HG02610 (cell line): ENCODE measurements around the gene COL2A1.
"Not testable (repeated sequence)": the region's sequence is repeated elsewhere in the genome, so short reads cannot be mapped to it uniquely, and the experiment has no call there.

Experiments
- ATAC-seq: cut with Tn5 transposase; IDR thresholded peaks from one replicate; pipeline ENCODE4 v1.9.1; 2021; ENCODE audit warnings: mild to moderate bottlenecking, moderate library complexity; ENCODE audit not compliant: unreplicated experiment

COL2A1 gene

DNA sequence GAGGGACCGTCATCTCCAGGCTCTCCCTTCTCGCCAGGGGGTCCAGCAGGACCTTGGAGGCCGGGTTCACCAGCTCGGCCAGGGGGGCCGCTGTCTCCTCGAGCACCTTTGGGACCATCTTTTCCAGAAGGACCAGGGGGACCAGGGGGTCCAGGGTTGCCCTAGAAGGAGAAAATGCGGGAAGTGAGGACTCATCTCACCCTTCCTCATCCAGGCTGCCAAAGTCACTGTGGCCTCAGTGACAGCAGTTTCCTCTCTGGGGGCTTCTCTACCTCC is 25.7 kb downstream of the COL2A1 start:
- ATAC-seq, result no peak

GRCh38 chr12:47977772-47978597 is 26.3 kb downstream of the COL2A1 start:
- no peak for ATAC-seq

DNA sequence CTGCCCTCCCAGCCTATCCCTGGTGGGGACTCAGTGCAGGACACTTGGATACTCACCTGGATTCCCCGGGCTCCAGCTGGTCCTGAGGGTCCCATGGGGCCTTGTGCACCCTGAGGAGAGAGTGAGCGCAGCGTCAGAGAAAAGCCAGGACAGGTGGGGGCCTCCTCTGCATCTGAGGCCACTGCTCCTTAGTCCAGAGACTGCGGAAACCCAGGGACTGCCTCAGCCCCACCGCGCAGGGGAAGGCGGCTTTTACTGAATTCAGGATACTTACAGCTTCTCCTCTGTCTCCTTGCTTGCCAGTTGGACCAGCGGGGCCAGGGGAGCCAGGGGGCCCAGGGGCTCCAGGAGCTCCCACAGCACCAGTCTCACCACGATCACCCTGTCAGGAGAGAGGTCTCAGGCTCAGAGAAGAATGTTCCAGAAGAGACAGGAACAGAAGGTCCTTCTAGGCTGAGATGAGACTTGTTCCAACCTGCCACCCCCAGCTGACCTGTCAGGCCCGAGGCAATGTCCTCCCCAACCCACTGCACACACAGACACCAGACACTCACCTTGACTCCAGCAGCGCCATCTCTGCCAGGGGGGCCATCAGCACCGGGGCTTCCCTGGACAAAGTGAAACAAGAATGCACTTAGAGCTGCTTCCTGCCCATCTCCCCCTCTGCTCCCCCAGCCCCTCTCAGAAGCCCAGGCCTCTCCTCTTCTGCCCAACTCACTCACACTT is 27.1 kb downstream of the COL2A1 start:
- no peak for ATAC-seq

DNA sequence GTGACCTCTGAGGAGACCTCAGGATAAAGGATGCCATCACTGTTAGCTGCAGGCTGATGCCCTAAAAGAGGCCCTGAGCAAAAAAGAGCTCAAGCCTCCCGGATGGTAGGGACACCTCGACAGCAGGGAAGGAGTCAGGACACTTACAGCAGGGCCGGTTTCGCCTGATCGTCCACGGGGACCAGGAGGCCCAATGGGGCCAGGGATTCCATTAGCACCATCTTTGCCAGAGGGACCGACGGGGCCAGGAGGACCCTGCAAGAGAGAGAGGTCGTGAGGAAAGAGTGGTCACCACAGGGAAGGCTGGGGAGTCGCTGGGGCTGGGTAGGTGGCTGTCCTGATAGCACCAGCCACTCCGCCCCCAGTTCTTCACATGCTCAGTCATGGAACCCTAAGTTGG is 28.5 kb downstream of the COL2A1 start:
- no peak for ATAC-seq

GRCh38 chr12:47975036-47975620 is 29.1 kb downstream of the COL2A1 start:
- no peak for ATAC-seq

DNA sequence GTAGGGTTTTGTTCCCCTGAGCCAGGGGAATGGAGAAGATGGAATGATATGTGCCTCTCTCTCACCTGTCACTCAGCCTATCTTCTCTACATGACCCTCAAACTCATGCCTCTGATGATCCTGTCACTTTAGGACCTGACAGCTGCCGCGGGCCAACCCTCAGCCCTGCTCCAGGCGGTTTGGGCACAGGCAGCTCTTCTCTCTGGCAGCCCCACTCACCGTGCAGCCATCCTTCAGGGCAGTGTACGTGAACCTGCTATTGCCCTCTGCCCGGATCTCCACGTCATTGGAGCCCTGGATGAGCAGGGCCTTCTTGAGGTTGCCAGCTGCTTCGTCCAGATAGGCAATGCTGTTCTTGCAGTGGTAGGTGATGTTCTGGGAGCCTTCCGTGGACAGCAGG is 30.4 kb downstream of the COL2A1 start:
- ATAC-seq, result no peak

DNA sequence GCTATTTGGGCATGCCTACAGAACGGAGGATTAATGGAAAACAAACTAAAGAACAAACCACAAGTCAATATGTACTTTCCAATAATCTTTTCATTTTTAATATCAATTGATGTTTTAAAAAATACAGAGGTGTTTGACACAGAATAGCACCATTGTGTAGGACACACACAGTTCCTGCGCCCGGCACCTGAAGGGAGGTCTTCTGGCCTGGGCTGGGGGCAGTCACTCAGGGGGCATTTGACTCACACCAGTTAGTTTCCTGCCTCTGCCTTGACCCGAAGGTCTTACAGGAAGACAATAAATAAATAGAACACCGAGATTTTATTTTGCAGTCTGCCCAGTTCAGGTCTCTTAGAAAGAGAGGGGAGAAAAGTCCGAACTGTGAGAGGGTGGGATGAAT is 31.4 kb downstream of the COL2A1 start:
- no peak for ATAC-seq

DNA sequence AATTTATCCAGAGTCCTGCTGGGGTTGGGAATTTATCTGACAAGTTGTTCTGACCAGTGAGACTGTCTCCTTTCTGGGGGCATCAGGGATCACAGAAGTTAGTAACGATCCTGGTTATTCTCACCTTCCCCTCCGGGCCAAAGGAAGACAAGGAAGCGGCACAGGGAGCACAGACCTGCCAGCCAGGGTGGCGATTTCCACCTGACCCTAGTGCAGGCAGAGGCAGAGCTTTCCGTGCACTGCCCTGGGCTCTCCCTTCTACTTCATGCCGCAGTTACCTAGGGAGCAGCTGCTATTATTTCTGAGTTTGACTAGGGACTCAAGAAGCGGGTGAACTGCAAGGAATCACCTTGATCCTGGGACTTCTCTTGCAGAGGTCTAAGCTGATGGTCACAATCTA is 33.4 kb downstream of the COL2A1 start:
- no peak for ATAC-seq

DNA sequence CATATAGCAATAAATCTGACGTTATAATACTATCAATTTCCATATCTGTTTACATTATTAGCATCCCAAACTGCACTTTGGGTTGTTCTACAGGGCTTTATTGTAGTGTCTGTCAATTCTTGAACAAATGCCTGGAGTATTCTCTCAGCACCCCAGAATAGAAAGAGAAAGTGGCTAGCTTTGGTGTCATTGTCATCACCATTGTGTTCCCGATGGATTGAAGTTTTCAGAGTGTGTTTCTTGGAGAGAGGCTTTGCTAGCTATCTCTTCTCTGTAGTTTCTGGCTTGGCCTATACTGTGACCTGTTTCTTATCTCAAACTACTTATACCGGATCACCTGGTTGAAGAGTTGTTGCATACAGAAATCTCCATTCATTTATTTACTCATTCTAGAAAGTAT is 34.4 kb downstream of the COL2A1 start:
- ATAC-seq, result no peak

DNA sequence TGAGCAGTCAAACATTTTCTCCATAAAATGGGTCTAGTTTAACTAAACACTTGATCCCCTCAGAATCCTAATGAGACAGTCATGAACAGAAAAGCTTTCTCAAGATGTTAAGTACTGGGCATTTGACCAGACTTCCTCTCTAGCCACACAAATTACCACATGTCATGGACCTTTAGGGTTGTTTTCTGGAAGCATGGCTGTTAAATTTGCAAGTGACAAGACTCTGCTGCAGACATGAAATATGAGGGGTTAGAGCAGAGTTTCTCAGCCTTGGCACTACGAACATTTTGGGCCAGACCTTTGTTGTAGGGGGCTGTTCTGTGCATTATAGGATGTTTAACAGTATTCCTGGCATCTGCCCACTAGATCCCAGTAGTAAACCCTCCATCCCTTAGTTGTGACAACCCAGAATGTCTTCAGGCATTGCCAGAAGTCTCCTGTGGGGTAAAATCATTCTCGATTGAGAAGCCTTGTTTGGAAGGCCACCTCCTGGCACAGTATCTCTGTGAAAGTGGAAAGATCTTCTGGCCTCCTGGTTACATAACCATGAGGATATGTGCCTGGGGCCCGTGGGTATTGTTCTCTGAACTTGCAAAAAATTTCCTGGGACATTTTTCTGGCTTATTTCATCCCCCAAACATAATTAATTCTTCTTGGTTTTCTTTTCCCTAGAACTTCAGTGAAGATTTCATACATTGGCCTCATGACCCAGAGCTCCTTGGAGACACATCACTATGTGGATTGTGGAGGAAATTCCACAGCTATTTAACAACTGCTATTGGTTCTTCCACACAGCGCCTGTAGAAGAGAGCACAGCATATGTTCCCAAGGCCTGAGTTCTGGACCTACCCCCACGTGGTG is 36.6 kb downstream of the COL2A1 start:
- ATAC-seq, result no peak

- ATAC-seq, result no peak
Measured at GRCh38 chr12:47965581-47965980, 38.7 kb downstream of the COL2A1 start.

DNA sequence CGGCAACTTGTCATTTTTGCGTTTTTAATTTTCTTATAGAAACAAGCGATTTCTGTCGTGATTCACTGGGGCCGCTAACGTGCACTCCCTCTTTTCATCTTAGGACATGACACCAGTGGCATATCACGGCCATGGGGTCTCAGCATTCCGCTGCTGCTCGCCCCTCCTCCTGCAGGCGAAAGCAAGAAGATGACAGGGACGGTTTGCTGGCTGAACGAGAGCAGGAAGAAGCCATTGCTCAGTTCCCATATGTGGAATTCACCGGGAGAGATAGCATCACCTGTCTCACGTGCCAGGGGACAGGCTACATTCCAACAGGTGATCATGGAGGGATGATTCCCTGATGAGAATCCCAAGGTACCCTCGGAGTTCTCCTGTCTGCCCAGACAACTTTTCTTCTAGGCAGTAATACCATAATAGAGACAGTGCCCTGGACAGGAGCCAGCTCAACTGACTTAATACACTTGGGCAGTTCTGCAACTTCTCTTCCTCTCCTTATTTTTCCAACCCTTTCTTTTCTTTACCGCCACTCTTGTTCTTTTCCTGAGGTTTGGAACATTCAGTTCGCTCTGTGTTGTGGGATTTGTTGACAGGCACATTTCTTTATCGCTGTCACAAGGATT is 40.1 kb downstream of the COL2A1 start:
- ATAC-seq, result no peak

GRCh38 chr12:47963340-47964040 is 40.8 kb downstream of the COL2A1 start, which contains the start of gene TMEM106C:
Gene TMEM106C (plus strand): TSS chr12:47963596. CDS start chr12:47964237, 641 bp downstream.
- ATAC-seq, result peak; percentile 90

- ATAC-seq, result no peak
Measured at GRCh38 chr12:47962198-47962597, 42.1 kb downstream of the COL2A1 start.

DNA sequence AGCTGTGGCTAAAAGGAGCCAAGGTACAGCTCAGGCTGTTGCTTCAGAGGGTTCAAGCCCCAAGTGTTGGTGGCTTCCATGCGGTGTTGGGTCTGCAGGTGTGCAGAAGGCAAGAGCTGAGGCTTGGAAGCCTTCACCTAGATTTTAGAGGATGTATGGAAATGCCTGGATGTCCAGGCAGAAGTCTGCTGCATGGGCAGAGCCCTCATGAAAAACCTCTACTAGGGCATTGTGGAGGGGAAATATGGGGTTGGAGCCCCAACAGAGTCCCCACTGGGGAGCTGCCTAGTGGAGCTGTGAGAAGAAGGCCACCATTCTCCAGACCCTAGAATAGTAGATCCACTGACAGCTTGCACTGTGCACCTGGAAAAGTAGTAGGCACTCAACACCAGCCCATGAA is 46.6 kb downstream of the COL2A1 start:
- not testable (repeated sequence) for ATAC-seq

DNA sequence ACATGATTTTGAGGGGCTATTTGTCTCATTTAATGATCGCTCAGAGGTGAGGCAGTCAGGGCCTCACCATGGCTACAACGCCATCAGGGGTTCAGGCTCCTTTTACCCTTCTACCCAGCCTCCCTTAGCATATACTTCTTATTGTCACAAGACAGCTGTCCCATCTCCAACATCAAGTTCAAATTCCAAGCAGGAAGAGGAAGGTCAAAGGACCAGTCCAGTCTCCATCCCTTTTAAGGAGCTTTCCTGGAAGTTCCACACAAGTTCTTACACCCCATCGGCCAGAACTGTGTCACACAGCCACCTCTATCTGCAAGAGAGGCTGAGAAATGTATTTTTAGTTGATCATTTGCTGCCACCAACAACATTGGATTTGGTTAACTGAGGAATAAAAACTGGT is 49.2 kb downstream of the COL2A1 start:
- no peak for ATAC-seq

GRCh38 chr12:47954467-47955045 is 49.7 kb downstream of the COL2A1 start:
- ATAC-seq, result no peak

- no peak for ATAC-seq
Measured at GRCh38 chr12:47954058-47954457, 50.2 kb downstream of the COL2A1 start.

GRCh38 chr12:47950856-47951468 is 53.3 kb downstream of the COL2A1 start:
- no peak for ATAC-seq
